Measurements from ENCODE around the gene CMSS1.

DNA sequence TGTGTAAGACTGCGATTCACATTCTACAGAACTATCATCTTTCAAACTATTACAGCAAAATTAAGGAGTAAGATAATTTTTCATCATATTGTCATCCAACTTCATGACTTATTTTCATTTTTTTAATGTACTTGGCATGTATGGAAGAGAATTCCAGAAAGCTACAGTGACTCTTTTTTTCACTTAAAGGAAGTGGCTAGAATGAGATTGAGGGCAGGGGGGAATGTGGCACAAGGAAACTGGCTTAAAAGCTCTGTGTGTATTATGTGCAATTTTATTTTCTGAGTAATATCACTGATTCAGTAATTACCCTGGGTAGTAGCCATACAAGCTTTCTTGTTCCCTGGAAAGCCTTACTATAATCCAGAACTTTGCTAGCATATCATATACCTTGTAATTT lies 202.1 kb downstream of the CMSS1 start:
- TF ChIP-seq POLR2AphosphoS5 (IDR thresholded peaks at IDR 0.05; ENCODE audit: low read depth, low read length) (no peak), SIN3A (IDR thresholded peaks at IDR 0.05; ENCODE audit: borderline replicate concordance, insufficient read depth, low read depth, low read length) (no peak)
- TF ChIP-seq, protein P1, sequence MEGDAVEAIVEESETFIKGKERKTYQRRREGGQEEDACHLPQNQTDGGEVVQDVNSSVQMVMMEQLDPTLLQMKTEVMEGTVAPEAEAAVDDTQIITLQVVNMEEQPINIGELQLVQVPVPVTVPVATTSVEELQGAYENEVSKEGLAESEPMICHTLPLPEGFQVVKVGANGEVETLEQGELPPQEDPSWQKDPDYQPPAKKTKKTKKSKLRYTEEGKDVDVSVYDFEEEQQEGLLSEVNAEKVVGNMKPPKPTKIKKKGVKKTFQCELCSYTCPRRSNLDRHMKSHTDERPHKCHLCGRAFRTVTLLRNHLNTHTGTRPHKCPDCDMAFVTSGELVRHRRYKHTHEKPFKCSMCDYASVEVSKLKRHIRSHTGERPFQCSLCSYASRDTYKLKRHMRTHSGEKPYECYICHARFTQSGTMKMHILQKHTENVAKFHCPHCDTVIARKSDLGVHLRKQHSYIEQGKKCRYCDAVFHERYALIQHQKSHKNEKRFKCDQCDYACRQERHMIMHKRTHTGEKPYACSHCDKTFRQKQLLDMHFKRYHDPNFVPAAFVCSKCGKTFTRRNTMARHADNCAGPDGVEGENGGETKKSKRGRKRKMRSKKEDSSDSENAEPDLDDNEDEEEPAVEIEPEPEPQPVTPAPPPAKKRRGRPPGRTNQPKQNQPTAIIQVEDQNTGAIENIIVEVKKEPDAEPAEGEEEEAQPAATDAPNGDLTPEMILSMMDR (IDR thresholded peaks at IDR 0.05) = no peak
- TF ChIP-seq, protein P2, sequence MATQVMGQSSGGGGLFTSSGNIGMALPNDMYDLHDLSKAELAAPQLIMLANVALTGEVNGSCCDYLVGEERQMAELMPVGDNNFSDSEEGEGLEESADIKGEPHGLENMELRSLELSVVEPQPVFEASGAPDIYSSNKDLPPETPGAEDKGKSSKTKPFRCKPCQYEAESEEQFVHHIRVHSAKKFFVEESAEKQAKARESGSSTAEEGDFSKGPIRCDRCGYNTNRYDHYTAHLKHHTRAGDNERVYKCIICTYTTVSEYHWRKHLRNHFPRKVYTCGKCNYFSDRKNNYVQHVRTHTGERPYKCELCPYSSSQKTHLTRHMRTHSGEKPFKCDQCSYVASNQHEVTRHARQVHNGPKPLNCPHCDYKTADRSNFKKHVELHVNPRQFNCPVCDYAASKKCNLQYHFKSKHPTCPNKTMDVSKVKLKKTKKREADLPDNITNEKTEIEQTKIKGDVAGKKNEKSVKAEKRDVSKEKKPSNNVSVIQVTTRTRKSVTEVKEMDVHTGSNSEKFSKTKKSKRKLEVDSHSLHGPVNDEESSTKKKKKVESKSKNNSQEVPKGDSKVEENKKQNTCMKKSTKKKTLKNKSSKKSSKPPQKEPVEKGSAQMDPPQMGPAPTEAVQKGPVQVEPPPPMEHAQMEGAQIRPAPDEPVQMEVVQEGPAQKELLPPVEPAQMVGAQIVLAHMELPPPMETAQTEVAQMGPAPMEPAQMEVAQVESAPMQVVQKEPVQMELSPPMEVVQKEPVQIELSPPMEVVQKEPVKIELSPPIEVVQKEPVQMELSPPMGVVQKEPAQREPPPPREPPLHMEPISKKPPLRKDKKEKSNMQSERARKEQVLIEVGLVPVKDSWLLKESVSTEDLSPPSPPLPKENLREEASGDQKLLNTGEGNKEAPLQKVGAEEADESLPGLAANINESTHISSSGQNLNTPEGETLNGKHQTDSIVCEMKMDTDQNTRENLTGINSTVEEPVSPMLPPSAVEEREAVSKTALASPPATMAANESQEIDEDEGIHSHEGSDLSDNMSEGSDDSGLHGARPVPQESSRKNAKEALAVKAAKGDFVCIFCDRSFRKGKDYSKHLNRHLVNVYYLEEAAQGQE (IDR thresholded peaks at IDR 0.05; ENCODE audit: insufficient read depth in 1 of 2, low read depth in 2 of 2, low read length in 1 of 2) = no peak
